Thyroid gland (tissue), 4 donors: Measurements from ENCODE around the gene GTF3C5. TPM values are rescaled to one million over a fixed set of nuclear protein-coding genes. Genes with fewer than 3 reads are reported as not detected.
"Not testable (repeated sequence)": the region's sequence is repeated elsewhere in the genome, so short reads cannot be mapped to it uniquely, and the experiment has no call there.

Experiments used
- DNase-seq, 2 donors: peaks; one replicate each; pipeline ENCODE4 v3.0.0-alpha.2; 2019
- H3K27ac ChIP-seq, 3 donors: fragments of 200-600 bp; sonication (generic); 1 replicate in 2 of 3; 2 replicates in 1 of 3; pipeline ENCODE4 v1.5.1; 2016 to 2019; ENCODE audit warnings: mild to moderate bottlenecking in 1 of 3, moderate library complexity in 1 of 3
- H3K27me3 ChIP-seq: fragments of 200-600 bp; sonication (generic); one replicate; pipeline ENCODE4 v1.5.1; 2019
- H3K36me3 ChIP-seq, 2 donors: fragments of 200-600 bp; sonication (generic); one replicate each; pipeline ENCODE4 v1.5.1; 2016 to 2019
- H3K4me1 ChIP-seq, 2 donors: fragments of 200-600 bp; sonication (generic); one replicate each; pipeline ENCODE4 v1.5.1; 2017 to 2019
- H3K4me3 ChIP-seq, 3 donors: fragments of 200-600 bp; sonication (generic); replicated peaks in 1 of 3; 1 replicate in 2 of 3; 2 replicates in 1 of 3; pipeline ENCODE4 v1.5.1; 2016; ENCODE audit warnings: mild to moderate bottlenecking in 1 of 3
- H3K9me3 ChIP-seq: fragments of 200-600 bp; sonication (generic); one replicate; pipeline ENCODE4 v1.5.1; 2017
- POLR2A ChIP-seq, 2 donors: fragments of 450-650 bp; IDR thresholded peaks; one replicate each; pipeline ENCODE4 v1.6.1; 2017; ENCODE audit warnings: antibody characterized with exemption in 2 of 2, mild to moderate bottlenecking in 2 of 2, moderate library complexity in 1 of 2
- WGBS, 2 donors: methylation state at CpG; one replicate each; pipeline ENCODE4 v1.1.5; 2017; 5-methylcytosine and 5-hydroxymethylcytosine counted together
- intact Hi-C: fragments of 100-400 bp; cut with DNase I; formaldehyde crosslinking; loops from one replicate; pipeline ENCODE4 v1.15.1; 2023
- total RNA-seq, 4 donors: library from RNA; depleted of rRNA; stranded (reverse); fragments of >200 nt; gene quantifications; one replicate each; pipeline ENCODE4 v1.2.3, GENCODE V29; 2016
- TF ChIP-seq, protein P1 (sequence below), 6 experiments: fragments of 200-600 bp in 3 of 6; fragments of 450-650 bp in 3 of 6; sonication (generic) in 3 of 6; IDR thresholded peaks; one replicate each; pipeline ENCODE4 v1.5.1; 2016 to 2019; ENCODE audit warnings: antibody characterized with exemption in 6 of 6, mild to moderate bottlenecking in 2 of 6, inconsistent platforms in 1 of 6, moderate library complexity in 1 of 6

GTF3C5 gene
- total RNA-seq, 4 donors from 2014 or later = 49.3 to 69.0 (median 56.8) TPM

DNA sequence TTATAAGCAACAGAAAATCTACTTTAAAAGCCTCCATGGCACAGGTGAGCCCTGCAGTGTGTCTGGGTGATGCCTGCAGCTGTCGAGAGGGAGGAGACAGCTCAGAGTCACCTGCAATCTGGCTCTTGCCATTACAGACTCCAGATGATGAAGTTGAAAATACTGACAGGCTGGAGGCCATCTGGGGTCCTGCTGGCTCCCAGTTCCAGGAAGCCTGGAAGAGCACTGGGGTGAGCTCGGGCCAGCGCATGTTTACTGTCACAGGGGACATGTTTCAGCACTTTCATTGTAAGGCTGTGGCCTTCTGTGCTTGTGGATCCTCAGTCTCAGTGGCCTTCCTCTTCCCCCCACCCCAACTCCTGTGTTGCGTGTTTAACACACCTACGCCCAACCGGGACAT is 59.4 kb downstream of the GTF3C5 start:
- intact Hi-C loops = no loop called here
- Histone ChIP-seq H3K27me3 (no peaks in the 10 kb centered on the region), H3K4me1 (no peaks in the 10 kb centered on the region), H3K4me3 (no peak overlapping the region), H3K27ac (no peak overlapping the region), H3K9me3 (no peaks in the 10 kb centered on the region), H3K36me3 (no peaks in the 10 kb centered on the region)
- WGBS, 2 donors = 54 to 65% methylated on average over 5 to 6 of the region's 6 CpGs
- TF ChIP-seq, protein P1, sequence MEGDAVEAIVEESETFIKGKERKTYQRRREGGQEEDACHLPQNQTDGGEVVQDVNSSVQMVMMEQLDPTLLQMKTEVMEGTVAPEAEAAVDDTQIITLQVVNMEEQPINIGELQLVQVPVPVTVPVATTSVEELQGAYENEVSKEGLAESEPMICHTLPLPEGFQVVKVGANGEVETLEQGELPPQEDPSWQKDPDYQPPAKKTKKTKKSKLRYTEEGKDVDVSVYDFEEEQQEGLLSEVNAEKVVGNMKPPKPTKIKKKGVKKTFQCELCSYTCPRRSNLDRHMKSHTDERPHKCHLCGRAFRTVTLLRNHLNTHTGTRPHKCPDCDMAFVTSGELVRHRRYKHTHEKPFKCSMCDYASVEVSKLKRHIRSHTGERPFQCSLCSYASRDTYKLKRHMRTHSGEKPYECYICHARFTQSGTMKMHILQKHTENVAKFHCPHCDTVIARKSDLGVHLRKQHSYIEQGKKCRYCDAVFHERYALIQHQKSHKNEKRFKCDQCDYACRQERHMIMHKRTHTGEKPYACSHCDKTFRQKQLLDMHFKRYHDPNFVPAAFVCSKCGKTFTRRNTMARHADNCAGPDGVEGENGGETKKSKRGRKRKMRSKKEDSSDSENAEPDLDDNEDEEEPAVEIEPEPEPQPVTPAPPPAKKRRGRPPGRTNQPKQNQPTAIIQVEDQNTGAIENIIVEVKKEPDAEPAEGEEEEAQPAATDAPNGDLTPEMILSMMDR (IDR thresholded peaks at IDR 0.05) = no peak
- TF ChIP-seq POLR2A (IDR thresholded peaks at IDR 0.05) = no peak
- DNase-seq = no peak

DNA sequence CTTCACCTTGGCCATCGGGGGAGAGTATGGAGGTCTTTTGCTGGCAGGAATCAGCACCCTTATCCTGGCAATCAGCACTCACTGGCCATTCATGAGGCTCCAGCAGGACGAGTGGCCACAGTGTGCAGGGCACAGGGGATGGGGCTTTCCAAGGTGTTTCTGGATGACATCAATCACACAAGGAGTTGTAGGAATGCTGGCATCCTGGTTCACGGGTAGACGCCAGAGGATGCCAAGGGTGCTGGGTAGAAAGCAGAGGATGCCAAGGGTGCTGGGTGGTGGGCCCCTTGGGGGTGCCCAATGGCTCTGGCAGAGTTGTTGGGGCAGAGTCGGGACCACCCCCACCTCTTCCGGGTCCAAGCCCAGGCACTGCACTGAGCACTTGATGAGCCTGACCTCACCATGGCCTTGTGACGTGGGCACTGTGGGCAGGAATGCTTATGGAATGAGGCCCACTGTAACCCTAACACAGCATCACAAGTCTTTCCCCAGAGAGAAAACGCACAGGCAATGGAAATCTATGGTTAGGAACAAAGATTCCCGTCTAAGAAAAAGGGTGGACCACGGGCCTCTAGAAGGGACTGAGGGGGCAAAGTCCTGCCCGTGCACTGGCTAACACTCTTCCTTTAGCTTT is 60.1 kb downstream of the GTF3C5 start:
- TF ChIP-seq, protein P1 (IDR thresholded peaks at IDR 0.05) = no peak
- no peak for TF ChIP-seq POLR2A (IDR thresholded peaks at IDR 0.05)
- intact Hi-C loops = no loop called here
- no peak overlapping the region for H3K27ac ChIP-seq
- H3K27me3 ChIP-seq = no peaks in the 10 kb centered on the region
- 79 to 80% methylated on average over 8 to 9 of the region's 11 CpGs for WGBS, 2 donors
- no peaks in the 10 kb centered on the region for H3K4me1 ChIP-seq
- no peak for DNase-seq
- H3K9me3 ChIP-seq = no peaks in the 10 kb centered on the region
- H3K4me3 ChIP-seq = no peak overlapping the region
- H3K36me3 ChIP-seq = no peaks in the 10 kb centered on the region

DNA sequence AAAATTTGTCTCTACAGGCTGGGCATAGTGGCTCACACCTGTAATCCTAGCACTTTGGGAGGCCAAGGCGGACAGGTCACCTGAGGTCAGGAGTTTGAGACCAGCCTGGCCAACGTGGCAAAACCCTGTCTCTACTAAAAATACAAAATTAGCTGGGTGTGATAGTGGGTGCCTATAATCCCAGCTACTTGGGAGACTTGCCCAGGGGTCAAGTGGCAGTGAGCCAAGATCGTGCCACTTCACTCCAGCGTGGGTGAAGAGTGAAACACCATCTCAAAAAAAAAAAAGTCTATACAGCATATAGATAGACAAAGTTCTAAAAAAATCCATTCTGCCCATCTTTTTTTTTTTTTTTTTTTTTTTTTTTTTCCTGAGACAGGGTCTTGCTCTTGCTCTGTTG is 63.6 kb downstream of the GTF3C5 start:
- peaks cover 16 to 20% of the 10 kb centered on the region in 2 donors for H3K36me3 ChIP-seq
- H3K27me3 ChIP-seq, H3K9me3 ChIP-seq, H3K27ac ChIP-seq, H3K4me3 ChIP-seq, intact Hi-C loops, H3K4me1 ChIP-seq, DNase-seq: not testable (repeated sequence)
- 79 to 82% methylated on average over 4 of the region's 4 CpGs for WGBS, 2 donors

DNA sequence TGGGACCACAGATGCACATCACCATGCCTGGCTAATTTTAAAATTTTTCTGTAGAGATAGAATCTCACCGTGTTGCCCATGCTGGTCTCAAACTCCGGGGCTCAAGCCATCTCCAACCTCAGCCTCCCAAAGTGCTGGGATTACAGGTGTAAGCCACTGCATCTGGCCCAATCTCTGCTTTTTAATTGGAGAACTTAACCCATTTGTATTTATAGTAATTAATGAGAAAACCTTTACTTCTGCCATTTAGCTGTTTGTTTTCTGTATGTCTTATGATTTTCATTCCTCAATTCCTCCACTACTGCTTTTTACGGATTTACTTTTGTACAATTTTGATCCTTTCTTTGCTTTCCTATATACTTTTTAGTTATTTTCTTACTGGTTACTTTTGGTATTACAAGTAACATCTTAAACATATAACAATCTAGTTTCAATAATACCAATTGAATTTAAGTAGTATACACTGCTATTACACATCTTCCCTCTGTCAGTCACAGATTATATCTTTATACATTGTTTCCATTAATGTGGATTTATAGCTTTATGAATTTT is 64.1 kb downstream of the GTF3C5 start:
- TF ChIP-seq, protein P1 (IDR thresholded peaks at IDR 0.05) = no peak
- no peak for TF ChIP-seq POLR2A (IDR thresholded peaks at IDR 0.05)
- intact Hi-C loops = no loop called here
- 96 to 97% methylated on average over 3 of the region's 3 CpGs for WGBS, 2 donors
- no peak for DNase-seq
- Histone ChIP-seq H3K4me1 (no peaks in the 10 kb centered on the region), H3K36me3 (peaks cover 18 to 23% of the 10 kb centered on the region in 2 donors), H3K27ac (no peak overlapping the region), H3K4me3 (no peak overlapping the region), H3K9me3 (no peaks in the 10 kb centered on the region), H3K27me3 (no peaks in the 10 kb centered on the region)

DNA sequence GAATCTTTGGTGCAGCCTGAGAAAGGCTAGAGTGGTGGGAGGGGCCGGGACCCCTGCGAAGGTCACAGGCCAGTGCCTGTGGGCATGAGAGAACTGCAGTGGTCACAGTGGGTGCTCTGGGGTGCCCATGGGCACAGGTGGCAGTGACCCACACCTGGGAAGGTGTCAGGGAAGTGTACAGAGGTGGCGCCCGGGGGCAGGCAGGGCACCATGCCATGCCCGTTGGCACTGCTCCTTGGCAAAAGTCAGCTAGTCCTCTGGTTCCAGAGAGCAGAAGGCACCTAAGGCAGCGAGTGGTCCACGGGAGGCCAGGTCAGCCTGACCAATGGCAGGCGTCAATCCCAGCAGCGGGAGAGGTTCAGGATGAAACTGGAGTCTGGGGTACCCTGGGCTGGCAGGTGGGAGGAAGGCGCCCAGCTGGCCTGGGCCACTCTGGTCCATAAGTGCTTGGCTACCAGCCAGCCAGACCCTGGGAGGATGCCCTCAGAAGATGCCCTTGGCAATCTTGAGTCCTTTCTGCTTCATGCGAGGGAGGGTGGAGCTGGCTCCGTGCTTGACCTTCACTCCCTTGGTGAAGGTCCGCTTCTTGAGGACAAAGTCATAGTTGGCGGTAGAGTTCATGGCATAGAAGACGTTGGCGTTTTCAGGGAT is 67.4 kb downstream of the GTF3C5 start:
- no peak for DNase-seq
- WGBS, 2 donors = 87 to 88% methylated on average over 12 to 15 of the region's 16 CpGs
- TF ChIP-seq, protein P1 (IDR thresholded peaks at IDR 0.05) = no peak
- TF ChIP-seq POLR2A (IDR thresholded peaks at IDR 0.05) = no peak
- Histone ChIP-seq H3K36me3 (peaks cover 47 to 51% of the 10 kb centered on the region in 2 donors), H3K27me3 (no peaks in the 10 kb centered on the region), H3K4me3 (no peak overlapping the region), H3K27ac (no peak overlapping the region), H3K9me3 (no peaks in the 10 kb centered on the region), H3K4me1 (no peaks in the 10 kb centered on the region)
- intact Hi-C loops = no loop called here
